Hepatocyte (in vitro differentiated cells): ENCODE results near the gene LSAMP. TPM values are rescaled to one million over a fixed set of nuclear protein-coding genes. Genes with fewer than 3 reads are reported as not detected.

Experiments
- DNase-seq: peaks from one replicate; pipeline ENCODE4 v3.0.0-alpha.2; 2016; ENCODE audit warnings: low spot score
- H2AFZ ChIP-seq: fragments of 200-600 bp; sonication (generic); 2 replicates; pipeline ENCODE4 v1.6.0; 2016; ENCODE audit warnings: antibody characterized with exemption, mild to moderate bottlenecking
- H3K27ac ChIP-seq: fragments of 200-600 bp; sonication (generic); 2 replicates; pipeline ENCODE4 v1.5.1; 2016; ENCODE audit warnings: mild to moderate bottlenecking
- H3K27me3 ChIP-seq: fragments of 200-600 bp; sonication (generic); 2 replicates; pipeline ENCODE4 v1.6.1; 2016
- H3K36me3 ChIP-seq: fragments of 200-600 bp; sonication (generic); replicated peaks from 2 replicates; pipeline ENCODE4 v1.5.1; 2016; ENCODE audit warnings: low read depth; ENCODE audit not compliant: insufficient read depth
- H3K4me1 ChIP-seq: fragments of 200-600 bp; sonication (generic); 2 replicates; pipeline ENCODE4 v1.5.1; 2016; ENCODE audit warnings: mild to moderate bottlenecking, moderate library complexity; ENCODE audit not compliant: insufficient read depth
- H3K4me2 ChIP-seq: fragments of 200-600 bp; sonication (generic); 2 replicates; pipeline ENCODE4 v1.6.0; 2016
- H3K4me3 ChIP-seq: fragments of 200-600 bp; sonication (generic); 2 replicates; pipeline ENCODE4 v1.5.1; 2016; ENCODE audit warnings: mild to moderate bottlenecking
- H3K79me2 ChIP-seq: fragments of 200-600 bp; sonication (generic); 2 replicates; pipeline ENCODE4 v1.6.0; 2017; ENCODE audit warnings: mild to moderate bottlenecking
- H3K9me2 ChIP-seq: fragments of 200-600 bp; sonication (generic); replicated peaks from 2 replicates; pipeline ENCODE4 v1.6.0; 2017; ENCODE audit warnings: mild to moderate bottlenecking; ENCODE audit not compliant: insufficient read depth
- H3K9me3 ChIP-seq: fragments of 200-600 bp; sonication (generic); 2 replicates; pipeline ENCODE4 v1.5.1; 2016; ENCODE audit warnings: low read depth, mild to moderate bottlenecking
- H4K20me1 ChIP-seq: fragments of 200-600 bp; sonication (generic); 2 replicates; pipeline ENCODE4 v1.6.0; 2016; ENCODE audit warnings: mild to moderate bottlenecking; ENCODE audit not compliant: insufficient read depth, poor library complexity, severe bottlenecking
- EZH2 ChIP-seq: fragments of 200-600 bp; sonication (generic); IDR thresholded peaks from 2 replicates; pipeline ENCODE4 v1.6.1; 2016; ENCODE audit warnings: antibody characterized with exemption, mild to moderate bottlenecking, borderline replicate concordance
- EZH2phosphoT487 ChIP-seq: fragments of 200-600 bp; sonication (generic); IDR thresholded peaks from one replicate; pipeline ENCODE4 v1.6.1; 2018; ENCODE audit warnings: antibody characterized with exemption, mild to moderate bottlenecking, low read depth, moderate library complexity; ENCODE audit not compliant: unreplicated experiment, severe bottlenecking
- WGBS: methylation state at CpG from one replicate; pipeline ENCODE4 v1.1.6; 2016; ENCODE audit warnings: low lambda C conversion rate; ENCODE audit errors: missing lambda C conversion rate; 5-methylcytosine and 5-hydroxymethylcytosine counted together
- polyA plus RNA-seq: library from polyadenylated mRNA; unstranded; fragments of >200 nt; fragmentation: Nextera tagmentation; extraction: Ambion mirVana; gene quantifications from 2 replicates; pipeline ENCODE4 v1.2.1, GENCODE V29; 2016
- total RNA-seq: library from RNA; depleted of rRNA; stranded (reverse); fragments of >200 nt; gene quantifications from 2 replicates; pipeline ENCODE4 v1.2.3, GENCODE V29; 2014
- TF ChIP-seq, protein P1 (sequence below): fragments of 200-600 bp; sonication (generic); IDR thresholded peaks from 2 replicates; pipeline ENCODE4 v1.5.1; 2016; ENCODE audit warnings: antibody characterized with exemption, mild to moderate bottlenecking; ENCODE audit not compliant: poor library complexity

LSAMP gene
- total and polyA plus RNA-seq, 2 experiments from 2014 or later = 15.1 to 22.3 TPM

DNA sequence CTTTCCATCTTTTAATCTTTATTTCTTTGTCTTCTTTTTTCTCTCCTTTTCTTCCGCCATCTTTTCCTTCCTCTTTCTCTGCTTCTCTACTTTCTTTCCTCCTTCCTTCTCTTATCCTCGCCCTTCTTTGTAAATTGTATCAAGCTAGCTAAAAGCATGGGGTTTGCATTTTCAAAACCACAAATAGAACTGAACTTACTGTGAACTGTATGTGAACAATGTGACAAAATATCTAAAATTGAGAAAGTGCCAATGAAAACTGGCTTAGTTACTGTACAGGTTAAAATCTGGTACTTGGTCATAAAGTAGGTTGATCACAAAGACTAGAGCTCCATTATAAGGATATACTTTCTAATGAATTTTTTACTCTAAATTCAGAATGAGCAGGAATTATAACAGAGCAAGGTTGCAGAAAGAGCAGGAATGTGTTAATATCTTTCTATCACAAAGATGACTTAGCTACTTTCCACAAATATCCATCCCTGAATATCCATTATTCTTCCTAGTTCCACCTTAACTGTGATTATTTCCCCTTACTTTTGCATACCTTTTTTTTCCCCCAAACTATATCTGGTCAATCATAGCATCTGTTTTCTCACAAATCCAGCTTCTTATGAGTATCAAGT, 122.4 kb downstream of the LSAMP start:
- TF ChIP-seq EZH2phosphoT487 = no peak

DNA sequence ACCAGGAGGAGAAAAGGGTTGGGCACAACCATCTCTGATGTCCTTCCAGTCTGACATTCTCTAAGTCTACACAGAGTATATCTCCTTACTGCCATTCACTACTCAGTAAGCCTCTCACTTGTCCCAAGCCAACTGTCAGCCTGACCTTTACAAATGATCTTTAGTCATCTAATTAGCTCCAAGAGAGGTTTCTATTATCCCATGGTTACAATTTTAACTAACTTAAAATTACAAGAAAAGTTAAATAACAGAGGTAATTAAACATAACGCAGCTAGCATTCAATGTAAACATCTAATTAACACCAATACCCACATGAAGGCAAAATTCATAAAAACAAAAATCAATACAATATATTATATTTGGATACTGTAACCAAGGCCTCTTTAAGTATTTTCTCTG, 126.9 kb downstream of the LSAMP start:
- Histone ChIP-seq H3K4me3 (no peak overlapping the region), H3K36me3 (no peaks in the 10 kb centered on the region), H3K79me2 (no peaks in the 10 kb centered on the region), H4K20me1 (no peaks in the 10 kb centered on the region), H3K9me2 (no peaks in the 10 kb centered on the region), H3K27ac (no peak overlapping the region), H2AFZ (no peak overlapping the region), H3K4me2 (no peak overlapping the region), H3K27me3 (no peaks in the 10 kb centered on the region), H3K9me3 (no peaks in the 10 kb centered on the region), H3K4me1 (peaks cover 3% of the 10 kb centered on the region)
- no peak for DNase-seq
- 79% methylated on average over 1 of the region's 1 CpG for WGBS
- TF ChIP-seq EZH2 (no peak), EZH2phosphoT487 (no peak)
- TF ChIP-seq, protein P1, sequence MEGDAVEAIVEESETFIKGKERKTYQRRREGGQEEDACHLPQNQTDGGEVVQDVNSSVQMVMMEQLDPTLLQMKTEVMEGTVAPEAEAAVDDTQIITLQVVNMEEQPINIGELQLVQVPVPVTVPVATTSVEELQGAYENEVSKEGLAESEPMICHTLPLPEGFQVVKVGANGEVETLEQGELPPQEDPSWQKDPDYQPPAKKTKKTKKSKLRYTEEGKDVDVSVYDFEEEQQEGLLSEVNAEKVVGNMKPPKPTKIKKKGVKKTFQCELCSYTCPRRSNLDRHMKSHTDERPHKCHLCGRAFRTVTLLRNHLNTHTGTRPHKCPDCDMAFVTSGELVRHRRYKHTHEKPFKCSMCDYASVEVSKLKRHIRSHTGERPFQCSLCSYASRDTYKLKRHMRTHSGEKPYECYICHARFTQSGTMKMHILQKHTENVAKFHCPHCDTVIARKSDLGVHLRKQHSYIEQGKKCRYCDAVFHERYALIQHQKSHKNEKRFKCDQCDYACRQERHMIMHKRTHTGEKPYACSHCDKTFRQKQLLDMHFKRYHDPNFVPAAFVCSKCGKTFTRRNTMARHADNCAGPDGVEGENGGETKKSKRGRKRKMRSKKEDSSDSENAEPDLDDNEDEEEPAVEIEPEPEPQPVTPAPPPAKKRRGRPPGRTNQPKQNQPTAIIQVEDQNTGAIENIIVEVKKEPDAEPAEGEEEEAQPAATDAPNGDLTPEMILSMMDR = no peak

More for the DNA sequence above, 122.4 kb downstream of the LSAMP start:
- WGBS = 89% methylated on average over 2 of the region's 2 CpGs
- no peaks in the 10 kb centered on the region for H3K27me3 ChIP-seq
- no peaks in the 10 kb centered on the region for H3K9me3 ChIP-seq
- no peak overlapping the region for H3K27ac ChIP-seq
- H3K79me2 ChIP-seq = no peaks in the 10 kb centered on the region
- DNase-seq = no peak
- no peak overlapping the region for H2AFZ ChIP-seq
- H3K4me1 ChIP-seq = no peaks in the 10 kb centered on the region
- no peaks in the 10 kb centered on the region for H3K36me3 ChIP-seq
- H4K20me1 ChIP-seq = no peaks in the 10 kb centered on the region
- no peak overlapping the region for H3K4me3 ChIP-seq
- no peaks in the 10 kb centered on the region for H3K9me2 ChIP-seq
- H3K4me2 ChIP-seq = no peak overlapping the region

DNA sequence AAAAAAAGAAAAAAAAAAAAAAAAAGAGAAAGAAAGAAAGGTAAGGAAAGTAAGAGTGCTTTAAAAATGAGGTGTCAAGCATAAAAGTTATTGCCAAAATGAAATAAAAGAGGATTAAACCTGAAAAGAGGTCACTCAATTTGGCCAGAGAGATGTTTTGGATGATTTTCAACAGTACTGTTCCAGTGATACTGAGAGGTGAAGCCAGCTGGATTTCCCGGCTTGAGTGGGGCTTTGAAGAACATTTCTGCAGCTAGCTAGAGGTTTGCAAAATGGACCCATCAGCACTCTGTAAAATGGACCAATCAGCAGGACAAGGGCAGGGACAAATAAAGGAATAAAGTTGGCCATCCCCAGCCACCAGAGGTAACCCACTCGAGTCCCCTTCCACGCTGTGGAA, 128.5 kb downstream of the LSAMP start:
- H3K4me2 ChIP-seq = no peak overlapping the region
- H3K9me2 ChIP-seq = no peaks in the 10 kb centered on the region
- TF ChIP-seq, protein P1 = no peak
- no peak for TF ChIP-seq EZH2phosphoT487
- no peak for TF ChIP-seq EZH2
- H3K27me3 ChIP-seq = no peaks in the 10 kb centered on the region
- no peaks in the 10 kb centered on the region for H3K36me3 ChIP-seq
- H3K27ac ChIP-seq = no peak overlapping the region
- no peak overlapping the region for H3K4me3 ChIP-seq
- peaks cover 3% of the 10 kb centered on the region for H3K4me1 ChIP-seq
- DNase-seq = no peak
- H4K20me1 ChIP-seq = no peaks in the 10 kb centered on the region
- WGBS = 98% methylated on average over 3 of the region's 3 CpGs
- no peaks in the 10 kb centered on the region for H3K9me3 ChIP-seq
- no peaks in the 10 kb centered on the region for H3K79me2 ChIP-seq
- H2AFZ ChIP-seq = no peak overlapping the region

DNA sequence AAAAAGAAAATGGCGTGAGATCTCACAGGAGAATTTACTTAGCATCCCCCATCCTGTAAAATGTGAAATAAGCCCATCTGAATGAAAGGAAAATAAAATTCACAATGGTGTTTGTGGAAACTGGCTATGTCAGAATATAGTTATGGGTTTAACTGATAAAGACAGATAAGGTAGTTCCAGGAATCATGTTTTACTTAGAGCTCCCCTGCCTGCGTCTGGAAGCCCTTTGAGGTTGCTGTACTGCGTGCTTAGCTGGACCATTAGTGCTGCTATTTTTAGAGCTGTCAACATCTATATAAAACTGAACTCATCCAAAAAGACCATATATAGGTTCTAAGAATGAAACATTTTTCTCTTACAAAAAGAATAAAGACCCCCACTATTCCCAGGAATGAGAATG, 130.8 kb downstream of the LSAMP start:
- no peaks in the 10 kb centered on the region for H3K27me3 ChIP-seq
- no peak overlapping the region for H2AFZ ChIP-seq
- no peak overlapping the region for H3K4me3 ChIP-seq
- H3K27ac ChIP-seq = no peak overlapping the region
- H4K20me1 ChIP-seq = no peaks in the 10 kb centered on the region
- TF ChIP-seq, protein P1 = no peak
- TF ChIP-seq EZH2phosphoT487 = no peak
- TF ChIP-seq EZH2 = no peak
- peak; percentile 20 for DNase-seq
- no peaks in the 10 kb centered on the region for H3K9me2 ChIP-seq
- no peaks in the 10 kb centered on the region for H3K9me3 ChIP-seq
- no peaks in the 10 kb centered on the region for H3K79me2 ChIP-seq
- H3K4me1 ChIP-seq = peaks cover 3% of the 10 kb centered on the region
- no peaks in the 10 kb centered on the region for H3K36me3 ChIP-seq
- H3K4me2 ChIP-seq = no peak overlapping the region
- 42% methylated on average over 3 of the region's 3 CpGs for WGBS
